B cell (primary cell): ENCODE measurements around the gene CARS2. TPM values are rescaled to one million over a fixed set of nuclear protein-coding genes. Genes with fewer than 3 reads are reported as not detected.

Experiments
- ATAC-seq: fragments of 200-7000 bp; cut with Tn5 transposase; one replicate; pipeline ENCODE4 v1.10.0; 2021; ENCODE audit warnings: low read depth, mild to moderate bottlenecking, moderate number of reproducible peaks, moderate library complexity
- CTCF ChIA-PET: fragments of 350-600 bp; sonication (Branson Sonifier 250); formaldehyde crosslinking; loops from one replicate; lab custom pipeline; 2021; ENCODE audit warnings: antibody characterized with exemption, inconsistent platforms; lab: Charles Lee
- POLR2A ChIA-PET: fragments of 350-600 bp; sonication (Branson Sonifier 250); formaldehyde crosslinking; loops from one replicate; lab custom pipeline; 2021; ENCODE audit warnings: antibody characterized with exemption; lab: Charles Lee
- DNase-seq: peaks from one replicate; pipeline ENCODE4 v3.0.0; 2013
- H2AFZ ChIP-seq: 2 replicates; pipeline ENCODE4 v1.6.1; 2012; ENCODE audit warnings: mild to moderate bottlenecking, low read depth, low read length; ENCODE audit not compliant: insufficient read depth, poor library complexity, severe bottlenecking
- H3K27ac ChIP-seq, 2 donors: 1 replicate in 1 of 2; 2 replicates in 1 of 2; pipeline ENCODE4 v1.5.1; 2012 to 2013; ENCODE audit warnings: low read length in 2 of 2, mild to moderate bottlenecking in 2 of 2, moderate library complexity in 1 of 2
- H3K27me3 ChIP-seq, 4 experiments: fragments of 200-600 bp in 1 of 4; sonication (generic) in 1 of 4; replicated peaks in 1 of 4; 1 replicate in 2 of 4; 2 replicates in 2 of 4; pipeline versions ENCODE4 v1.6.1 to v1.7.0; 2013 to 2016; ENCODE audit warnings: low read length in 3 of 4, mild to moderate bottlenecking in 2 of 4, mixed read lengths in 1 of 4, moderate library complexity in 1 of 4; ENCODE audit not compliant: insufficient read depth in 4 of 4, control insufficient read depth in 3 of 4; ENCODE audit errors: control extremely low read depth in 1 of 4
- H3K36me3 ChIP-seq, 2 experiments: replicated peaks in 1 of 2; 1 replicate in 1 of 2; 2 replicates in 1 of 2; pipeline versions ENCODE4 v1.6.1 to v1.7.1; 2013; ENCODE audit warnings: low read length in 1 of 2; ENCODE audit not compliant: insufficient read depth in 2 of 2, control insufficient read depth in 1 of 2; ENCODE audit errors: control extremely low read depth in 1 of 2, extremely low read depth in 1 of 2
- H3K4me1 ChIP-seq, 2 donors: fragments of 200-600 bp in 1 of 2; sonication (generic) in 1 of 2; 1 replicate in 1 of 2; 2 replicates in 1 of 2; pipeline versions ENCODE4 v1.5.1 to v1.6.1; 2013 to 2017; ENCODE audit warnings: low read length in 2 of 2; ENCODE audit not compliant: control insufficient read depth in 2 of 2, insufficient read depth in 2 of 2
- H3K4me2 ChIP-seq: replicated peaks from 2 replicates; pipeline ENCODE3; 2012; ENCODE audit warnings: mild to moderate bottlenecking, low read depth, low read length; ENCODE audit not compliant: poor library complexity, severe bottlenecking
- H3K4me3 ChIP-seq, 5 experiments: fragments of 200-600 bp in 1 of 5; sonication (generic) in 1 of 5; 1 replicate in 3 of 5; 2 replicates in 2 of 5; pipeline versions ENCODE4 v1.5.1 to v1.7.0; 2011 to 2016; ENCODE audit warnings: low read length in 4 of 5, mild to moderate bottlenecking in 4 of 5, low read depth in 2 of 5, control low read depth in 1 of 5, moderate library complexity in 1 of 5; ENCODE audit not compliant: insufficient read depth in 1 of 5; ENCODE audit errors: control extremely low read depth in 1 of 5, extremely low read depth in 1 of 5
- H3K79me2 ChIP-seq: fragments of 200-600 bp; sonication (generic); one replicate; pipeline ENCODE4 v1.6.0; 2016; ENCODE audit warnings: low read length; ENCODE audit not compliant: control insufficient read depth, insufficient read depth
- H3K9ac ChIP-seq: fragments of 200-600 bp; sonication (generic); 2 replicates; pipeline ENCODE4 v1.6.1; 2017; ENCODE audit warnings: mild to moderate bottlenecking, low read length, moderate library complexity
- H3K9me3 ChIP-seq, 3 donors: one replicate each; pipeline versions ENCODE4 v1.6.1 to v1.7.1; 2013; ENCODE audit warnings: low read length in 2 of 3; ENCODE audit not compliant: control insufficient read depth in 2 of 3, insufficient read depth in 1 of 3; ENCODE audit errors: control extremely low read depth in 1 of 3
- H4K20me1 ChIP-seq: 2 replicates; pipeline ENCODE4 v1.6.0; 2012; ENCODE audit warnings: mild to moderate bottlenecking, low read length; ENCODE audit not compliant: insufficient read depth, control insufficient read depth, poor library complexity, severe bottlenecking
- H3K27ac Mint-ChIP-seq: one replicate; pipeline ENCODE4 v1.8.0; 2021; ENCODE audit warnings: mixed read lengths
- H3K27me3 Mint-ChIP-seq: one replicate; pipeline ENCODE4 v1.8.0; 2021; ENCODE audit warnings: mixed read lengths
- H3K4me1 Mint-ChIP-seq: one replicate; pipeline ENCODE4 v1.8.0; 2021; ENCODE audit warnings: mixed read lengths
- H3K4me3 Mint-ChIP-seq: one replicate; pipeline ENCODE4 v1.8.0; 2021; ENCODE audit warnings: mixed read lengths
- H3K9me3 Mint-ChIP-seq: one replicate; pipeline ENCODE4 v1.8.0; 2022; ENCODE audit warnings: mixed read lengths; ENCODE audit not compliant: insufficient read depth
- EZH2 ChIP-seq: IDR thresholded peaks from 2 replicates; pipeline ENCODE4 v1.6.1; 2012; ENCODE audit warnings: borderline replicate concordance, low read depth, mild to moderate bottlenecking, moderate library complexity, low read length; ENCODE audit not compliant: insufficient read depth, poor library complexity, severe bottlenecking
- WGBS: methylation state at CpG from one replicate; pipeline ENCODE4 v1.1.5; 2013; ENCODE audit warnings: missing lambda C conversion rate; ENCODE audit not compliant: insufficient coverage; 5-methylcytosine and 5-hydroxymethylcytosine counted together
- intact Hi-C: fragments of 100-400 bp; cut with micrococcal nuclease; formaldehyde crosslinking; loops from one replicate; pipeline ENCODE4 v1.10.0; 2022
- polyA plus RNA-seq: library from polyadenylated mRNA; depleted of rRNA; stranded (reverse); fragments of >200 nt; gene quantifications from 2 replicates; pipeline ENCODE4 v1.2.3, GENCODE V29; 2012
- total RNA-seq, 2 donors: library from RNA; stranded (reverse); fragments of 120-200 nt in 1 of 2; gene quantifications; 1 replicate in 1 of 2; 2 replicates in 1 of 2; pipeline versions ENCODE4 v1.2.3 to v1.2.4, GENCODE V29; 2013 to 2022
- TF ChIP-seq, protein P1 (sequence below): fragments of 200-600 bp; IDR thresholded peaks from one replicate; pipeline ENCODE4 v1.8.0; 2022; ENCODE audit warnings: antibody characterized with exemption, mild to moderate bottlenecking

Gene CARS2
- total and polyA plus RNA-seq, 2 donors (not counting 1 experiment from before 2014, with no cell fraction given), result 154 to 188 TPM

DNA sequence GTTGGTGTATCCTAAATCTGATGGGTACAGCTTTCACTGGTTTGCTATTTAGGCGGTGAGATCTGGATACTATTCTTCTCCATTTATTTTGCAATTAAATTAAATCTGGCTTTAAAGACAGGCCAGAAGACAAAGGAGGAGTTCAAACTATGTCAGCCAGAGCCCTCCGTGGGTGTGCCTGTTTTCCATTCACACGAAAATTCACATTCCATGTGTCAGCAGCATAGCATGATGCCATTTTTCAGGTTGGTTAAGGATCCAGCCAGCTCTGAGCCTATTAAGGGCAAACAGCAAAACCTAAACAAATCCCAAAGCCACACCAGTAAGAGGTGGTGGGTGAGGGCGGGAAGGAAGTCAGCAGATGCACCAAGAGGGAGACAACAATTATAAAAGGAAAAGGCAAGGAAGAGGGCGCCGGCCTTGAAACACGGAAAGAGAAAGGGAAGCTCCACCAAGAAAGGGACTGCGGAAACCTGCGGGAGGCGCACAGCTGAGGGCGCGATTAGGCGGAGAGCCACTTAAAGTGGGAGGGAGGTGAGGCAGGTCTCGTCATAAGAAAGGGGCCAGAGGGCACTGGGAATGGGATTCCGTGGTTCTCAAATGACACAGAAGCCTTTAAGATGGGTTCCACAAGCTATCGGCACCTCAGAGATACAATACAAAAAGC is 43.0 kb downstream of the CARS2 start:
- H3K36me3 ChIP-seq, result peaks cover 0 to 67% of the 10 kb centered on the region in 2 experiments
- H3K27me3 ChIP-seq, result no peaks in the 10 kb centered on the region
- H3K27ac ChIP-seq, result no peak overlapping the region
- no peak for TF ChIP-seq EZH2
- TF ChIP-seq, protein P1, sequence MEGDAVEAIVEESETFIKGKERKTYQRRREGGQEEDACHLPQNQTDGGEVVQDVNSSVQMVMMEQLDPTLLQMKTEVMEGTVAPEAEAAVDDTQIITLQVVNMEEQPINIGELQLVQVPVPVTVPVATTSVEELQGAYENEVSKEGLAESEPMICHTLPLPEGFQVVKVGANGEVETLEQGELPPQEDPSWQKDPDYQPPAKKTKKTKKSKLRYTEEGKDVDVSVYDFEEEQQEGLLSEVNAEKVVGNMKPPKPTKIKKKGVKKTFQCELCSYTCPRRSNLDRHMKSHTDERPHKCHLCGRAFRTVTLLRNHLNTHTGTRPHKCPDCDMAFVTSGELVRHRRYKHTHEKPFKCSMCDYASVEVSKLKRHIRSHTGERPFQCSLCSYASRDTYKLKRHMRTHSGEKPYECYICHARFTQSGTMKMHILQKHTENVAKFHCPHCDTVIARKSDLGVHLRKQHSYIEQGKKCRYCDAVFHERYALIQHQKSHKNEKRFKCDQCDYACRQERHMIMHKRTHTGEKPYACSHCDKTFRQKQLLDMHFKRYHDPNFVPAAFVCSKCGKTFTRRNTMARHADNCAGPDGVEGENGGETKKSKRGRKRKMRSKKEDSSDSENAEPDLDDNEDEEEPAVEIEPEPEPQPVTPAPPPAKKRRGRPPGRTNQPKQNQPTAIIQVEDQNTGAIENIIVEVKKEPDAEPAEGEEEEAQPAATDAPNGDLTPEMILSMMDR, result no peak
- no peak overlapping the region for H3K4me3 ChIP-seq
- no peak overlapping the region for H3K9ac ChIP-seq
- ATAC-seq (no peak), DNase-seq (no peak)
- H3K27me3 Mint-ChIP-seq, result no peaks in the 10 kb centered on the region
- ChIA-PET CTCF (interaction anchor here (1.3 to 6.3 kb wide), 4 partner anchors 13 to 70 kb away, joined by 3 to 29 read pairs (median 4); no protein-coding TSS in a partner anchor), POLR2A (interaction anchor here (1.0 to 3.4 kb wide), 2 partner anchors 13 to 45 kb away, joined by 4 to 17 read pairs; no protein-coding TSS in a partner anchor)
- H3K4me2 ChIP-seq, result no peak overlapping the region
- H3K9me3 Mint-ChIP-seq, result peaks cover 3% of the 10 kb centered on the region
- H3K9me3 ChIP-seq, result peaks cover 0 to 4% (median 0%) of the 10 kb centered on the region in 3 donors
- H3K4me3 Mint-ChIP-seq, result no peak overlapping the region
- peaks cover 78% of the 10 kb centered on the region for H3K4me1 Mint-ChIP-seq
- H4K20me1 ChIP-seq, result no peaks in the 10 kb centered on the region
- H3K27ac Mint-ChIP-seq, result peak overlapping the region; percentile 15
- intact Hi-C loops, result no loop called here
- 99% methylated on average over 13 of the region's 16 CpGs for WGBS
- no peak overlapping the region for H2AFZ ChIP-seq
- peaks cover 24% of the 10 kb centered on the region for H3K79me2 ChIP-seq
- H3K4me1 ChIP-seq, result peaks cover 60 to 74% of the 10 kb centered on the region in 2 donors

DNA sequence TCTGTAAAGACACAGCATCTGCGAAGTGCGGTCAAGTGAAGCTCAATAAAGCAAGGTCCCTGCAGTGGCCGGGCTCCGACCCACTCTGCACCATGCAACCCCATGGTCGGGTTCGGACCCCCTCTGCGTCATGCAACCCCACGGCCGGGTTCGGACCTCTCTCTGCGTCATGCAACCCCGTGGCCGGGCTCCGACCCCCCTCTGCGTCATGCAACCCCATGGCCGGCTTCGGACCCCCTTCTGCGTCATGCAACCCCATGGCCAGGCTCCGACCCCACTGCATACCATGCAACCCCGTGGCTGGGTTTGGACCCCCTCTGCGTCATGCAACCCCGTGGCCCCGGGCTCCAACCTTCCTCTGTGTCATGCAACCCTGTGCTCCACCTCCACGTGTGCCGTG is 43.8 kb downstream of the CARS2 start:
- H3K9me3 Mint-ChIP-seq, result peaks cover 3% of the 10 kb centered on the region
- H3K36me3 ChIP-seq, result peaks cover 0 to 63% of the 10 kb centered on the region in 2 experiments
- peak overlapping the region; percentile 63 for H3K27ac Mint-ChIP-seq
- H4K20me1 ChIP-seq, result no peaks in the 10 kb centered on the region
- H2AFZ ChIP-seq, result no peak overlapping the region
- POLR2A ChIA-PET, result interaction anchor here (0.6 kb wide), 1 partner anchor 19 kb away, joined by 3 read pairs; no protein-coding TSS in a partner anchor
- 94% methylated on average over 25 of the region's 25 CpGs for WGBS
- H3K4me1 Mint-ChIP-seq, result peaks cover 81% of the 10 kb centered on the region
- H3K4me2 ChIP-seq, result no peak overlapping the region
- no peak overlapping the region for H3K4me3 Mint-ChIP-seq
- H3K79me2 ChIP-seq, result peaks cover 17% of the 10 kb centered on the region
- peaks cover 68 to 80% of the 10 kb centered on the region in 2 donors for H3K4me1 ChIP-seq
- H3K4me3 ChIP-seq, result no peak overlapping the region
- DNase-seq (no peak), ATAC-seq (no peak)
- H3K27ac ChIP-seq, result no peak overlapping the region
- intact Hi-C loops, result no loop called here
- no peak overlapping the region for H3K9ac ChIP-seq
- CTCF ChIA-PET, result interaction anchor here (0.9 to 6.3 kb wide), 4 partner anchors 9 to 19 kb away, joined by 3 to 29 read pairs (median 3); no protein-coding TSS in a partner anchor
- peaks cover 0 to 4% (median 0%) of the 10 kb centered on the region in 3 donors for H3K9me3 ChIP-seq
- no peak for TF ChIP-seq EZH2
- TF ChIP-seq, protein P1, result no peak
- no peaks in the 10 kb centered on the region for H3K27me3 Mint-ChIP-seq
- H3K27me3 ChIP-seq, result no peaks in the 10 kb centered on the region
